Measurements from ENCODE around the gene MAFG.

The MAFG gene

GRCh38 chr17:81939881-81940385 lies 12.4 kb upstream of the MAFG start:
- DNase-seq (ENCODE audit: low spot score) = peak; percentile 67

- DNase-seq (ENCODE audit: low spot score) = no peak
These were observed 11.7 kb upstream of the MAFG start for GRCh38 chr17:81939218-81939617.

GRCh38 chr17:81935709-81936084 lies 8.2 kb upstream of the MAFG start:
- DNase-seq (ENCODE audit: low spot score) = no peak

GRCh38 chr17:81934850-81935708 lies 7.5 kb upstream of the MAFG start:
- no peak for DNase-seq (ENCODE audit: low spot score)

GRCh38 chr17:81934098-81934757 lies 6.7 kb upstream of the MAFG start:
- no peak for DNase-seq (ENCODE audit: low spot score)

- no peak for DNase-seq (ENCODE audit: low spot score)
These were observed 5.7 kb upstream of the MAFG start for GRCh38 chr17:81933178-81933699.

- DNase-seq (ENCODE audit: low spot score) = no peak
These were observed 4.9 kb upstream of the MAFG start for GRCh38 chr17:81932333-81932983.

GRCh38 chr17:81931557-81932332 lies 4.2 kb upstream of the MAFG start:
- DNase-seq (ENCODE audit: low spot score) = no peak

GRCh38 chr17:81931189-81931556 lies 3.6 kb upstream of the MAFG start:
- DNase-seq (ENCODE audit: low spot score) = no peak

- no peak for DNase-seq (ENCODE audit: low spot score)
These were observed 2.9 kb upstream of the MAFG start for GRCh38 chr17:81930142-81931125.

GRCh38 chr17:81929253-81930141 lies 2.0 kb upstream of the MAFG start:
- DNase-seq (ENCODE audit: low spot score) = no peak

- DNase-seq (ENCODE audit: low spot score) = no peak
These were observed 1.2 kb upstream of the MAFG start for GRCh38 chr17:81928544-81929252.

GRCh38 chr17:81927152-81927652 lies 333 bp downstream of the MAFG start:
- no peak for DNase-seq (ENCODE audit: low spot score)

GRCh38 chr17:81926451-81927151 lies 934 bp downstream of the MAFG start:
- DNase-seq (ENCODE audit: low spot score) = peak; percentile 69

GRCh38 chr17:81925860-81926450 lies 1.6 kb downstream of the MAFG start:
- DNase-seq (ENCODE audit: low spot score) = no peak

GRCh38 chr17:81924557-81925532 lies 2.7 kb downstream of the MAFG start:
- no peak for DNase-seq (ENCODE audit: low spot score)

All from Ammon's horn (tissue), 1 donor.